ENCODE measurements around the gene LRRFIP1. TPM values are rescaled to one million over a fixed set of nuclear protein-coding genes. Genes with fewer than 3 reads are reported as not detected.
"Not testable (repeated sequence)": the region's sequence is repeated elsewhere in the genome, so short reads cannot be mapped to it uniquely, and the experiment has no call there.

LRRFIP1 gene
- total RNA-seq, 1 experiment from 2014 or later, result 61.5 TPM

GRCh38 chr2:237688081-237688480 lies 60.7 kb downstream of the LRRFIP1 start:
- DNase-seq, result no peak
- no peak overlapping the region for H3K4me3 ChIP-seq
- no peaks in the 10 kb centered on the region for H3K9me3 ChIP-seq (replicated peaks)
- H3K27me3 ChIP-seq, result no peaks in the 10 kb centered on the region
- H3K4me1 ChIP-seq, result peaks cover 6% of the 10 kb centered on the region
- H3K27ac ChIP-seq, result peak overlapping the region; percentile 44
- peaks cover 20% of the 10 kb centered on the region for H3K36me3 ChIP-seq

- H3K27me3 ChIP-seq; DNase-seq; H3K4me1 ChIP-seq; H3K27ac ChIP-seq; H3K9me3 ChIP-seq (replicated peaks); H3K4me3 ChIP-seq: not testable (repeated sequence)
- peaks cover 16% of the 10 kb centered on the region for H3K36me3 ChIP-seq
These were observed 61.2 kb downstream of the LRRFIP1 start for GRCh38 chr2:237688541-237688940.

- Histone ChIP-seq H3K36me3 (peaks cover 8% of the 10 kb centered on the region), H3K27me3 (no peaks in the 10 kb centered on the region), H3K4me1 (peaks cover 18% of the 10 kb centered on the region), H3K9me3 (replicated peaks) (no peaks in the 10 kb centered on the region), H3K4me3 (no peak overlapping the region), H3K27ac (no peak overlapping the region)
- no peak for DNase-seq
These were observed 62.1 kb downstream of the LRRFIP1 start for GRCh38 chr2:237689336-237690131.

- no peak for DNase-seq
- peaks cover 27% of the 10 kb centered on the region for H3K4me1 ChIP-seq
- peaks cover 3% of the 10 kb centered on the region; the same call in 1 of the 2 replicates for H3K36me3 ChIP-seq
- no peak overlapping the region for H3K4me3 ChIP-seq
- no peaks in the 10 kb centered on the region for H3K27me3 ChIP-seq
- no peaks in the 10 kb centered on the region for H3K9me3 ChIP-seq (replicated peaks)
- no peak overlapping the region for H3K27ac ChIP-seq
These were observed 63.9 kb downstream of the LRRFIP1 start for GRCh38 chr2:237691029-237691907.

GRCh38 chr2:237691908-237692600 lies 64.7 kb downstream of the LRRFIP1 start:
- Histone ChIP-seq H3K27me3 (no peaks in the 10 kb centered on the region), H3K4me3 (peak overlapping the region; percentile 69), H3K9me3 (replicated peaks) (no peaks in the 10 kb centered on the region), H3K4me1 (peaks cover 28% of the 10 kb centered on the region), H3K36me3 (no peaks in the 10 kb centered on the region), H3K27ac (peak overlapping the region; percentile 46)
- peak; percentile 81 to 86 for DNase-seq

GRCh38 chr2:237692601-237693290 lies 65.4 kb downstream of the LRRFIP1 start:
- Histone ChIP-seq H3K4me3 (peak overlapping the region; percentile 69), H3K36me3 (no peaks in the 10 kb centered on the region), H3K27ac (peak overlapping the region; percentile 46), H3K4me1 (peaks cover 32% of the 10 kb centered on the region), H3K27me3 (no peaks in the 10 kb centered on the region), H3K9me3 (replicated peaks) (no peaks in the 10 kb centered on the region)
- peak in 1 of 2 experiments; percentile 41 for DNase-seq

GRCh38 chr2:237693291-237693994 lies 66.1 kb downstream of the LRRFIP1 start:
- Histone ChIP-seq H3K4me1 (peaks cover 31% of the 10 kb centered on the region), H3K4me3 (peak overlapping the region; percentile 69), H3K27me3 (no peaks in the 10 kb centered on the region), H3K9me3 (replicated peaks) (no peaks in the 10 kb centered on the region), H3K27ac (no peak overlapping the region), H3K36me3 (no peaks in the 10 kb centered on the region)
- peak in 1 of 2 experiments; percentile 37 for DNase-seq

- no peak overlapping the region for H3K4me3 ChIP-seq
- H3K4me1 ChIP-seq, result peaks cover 33% of the 10 kb centered on the region
- H3K27me3 ChIP-seq, result no peaks in the 10 kb centered on the region
These were observed 67.2 kb downstream of the LRRFIP1 start for GRCh38 chr2:237694415-237695194.

GRCh38 chr2:237695201-237695780 lies 67.9 kb downstream of the LRRFIP1 start:
- no peak overlapping the region for H3K4me3 ChIP-seq
- peak in 1 of 2 experiments; percentile 56 for DNase-seq

More at GRCh38 chr2:237694415-237695194, 67.2 kb downstream of the LRRFIP1 start:
- DNase-seq, result no peak
- Histone ChIP-seq H3K9me3 (replicated peaks) (no peaks in the 10 kb centered on the region), H3K27ac (no peak overlapping the region; the same call in 1 of the 2 replicates), H3K36me3 (0 out of 2 replicates have a peak, but pooled peaks cover 3% of the 10 kb centered on the region)

GRCh38 chr2:237696461-237696860 lies 69.1 kb downstream of the LRRFIP1 start:
- no peaks in the 10 kb centered on the region for H3K27me3 ChIP-seq
- DNase-seq, result no peak
- no peak overlapping the region for H3K27ac ChIP-seq
- no peak overlapping the region for H3K4me3 ChIP-seq
- H3K36me3 ChIP-seq, result 0 out of 2 replicates have a peak, but pooled peaks cover 3% of the 10 kb centered on the region
- peaks cover 52% of the 10 kb centered on the region for H3K4me1 ChIP-seq
- H3K9me3 ChIP-seq (replicated peaks), result no peaks in the 10 kb centered on the region

More at GRCh38 chr2:237695201-237695780, 67.9 kb downstream of the LRRFIP1 start:
- 0 out of 2 replicates have a peak, but pooled peaks cover 3% of the 10 kb centered on the region for H3K36me3 ChIP-seq
- H3K4me1 ChIP-seq, result peaks cover 40% of the 10 kb centered on the region
- peak overlapping the region; percentile 6; the same call in 1 of the 2 replicates for H3K27ac ChIP-seq
- H3K9me3 ChIP-seq (replicated peaks), result no peaks in the 10 kb centered on the region
- no peaks in the 10 kb centered on the region for H3K27me3 ChIP-seq

- H3K4me3 ChIP-seq, result no peak overlapping the region
- DNase-seq, result no peak
- 0 out of 2 replicates have a peak, but pooled peaks cover 3% of the 10 kb centered on the region for H3K36me3 ChIP-seq
- peaks cover 65% of the 10 kb centered on the region for H3K4me1 ChIP-seq
- no peaks in the 10 kb centered on the region for H3K9me3 ChIP-seq (replicated peaks)
- no peaks in the 10 kb centered on the region for H3K27me3 ChIP-seq
- no peak overlapping the region for H3K27ac ChIP-seq
These were observed 70.4 kb downstream of the LRRFIP1 start for GRCh38 chr2:237697586-237698357.

- H3K4me3 ChIP-seq, result no peak overlapping the region
- 0 out of 2 replicates have a peak, but pooled peaks cover 3% of the 10 kb centered on the region for H3K36me3 ChIP-seq
- no peaks in the 10 kb centered on the region for H3K27me3 ChIP-seq
- no peaks in the 10 kb centered on the region for H3K9me3 ChIP-seq (replicated peaks)
- peaks cover 67% of the 10 kb centered on the region for H3K4me1 ChIP-seq
- DNase-seq, result no peak
- H3K27ac ChIP-seq, result no peak overlapping the region
These were observed 70.9 kb downstream of the LRRFIP1 start for GRCh38 chr2:237698358-237698694.

All from SJCRH30 (cell line).